Esophagus squamous epithelium (tissue), 5 donors: ENCODE results near the gene OSBPL5. TPM values are rescaled to one million over a fixed set of nuclear protein-coding genes. Genes with fewer than 3 reads are reported as not detected.

Experiments used
- DNase-seq: peaks from one replicate; lab custom pipeline; 2025; lab: John Stamatoyannopoulos, UW
- H3K27ac ChIP-seq, 4 donors: fragments of 200-600 bp; sonication (generic); one replicate each; pipeline ENCODE4 v1.5.1; 2016 to 2019; ENCODE audit warnings: mild to moderate bottlenecking in 1 of 4
- H3K27me3 ChIP-seq, 4 donors: fragments of 200-600 bp; sonication (generic); 1 replicate in 3 of 4; 2 replicates in 1 of 4; pipeline versions ENCODE4 v1.5.1 to v1.6.0; 2017 to 2021; ENCODE audit warnings: antibody characterized with exemption in 1 of 4
- H3K36me3 ChIP-seq, 3 donors: fragments of 200-600 bp; sonication (generic); one replicate each; pipeline ENCODE4 v1.5.1; 2016 to 2019
- H3K4me1 ChIP-seq, 3 donors: fragments of 200-600 bp; sonication (generic); one replicate each; pipeline ENCODE4 v1.5.1; 2017 to 2019
- H3K4me3 ChIP-seq, 4 donors: fragments of 200-600 bp; sonication (generic); 1 replicate in 3 of 4; 2 replicates in 1 of 4; pipeline ENCODE4 v1.5.1; 2016 to 2019; ENCODE audit warnings: mild to moderate bottlenecking in 2 of 4, moderate library complexity in 1 of 4
- H3K9me3 ChIP-seq, 3 donors: fragments of 200-600 bp; sonication (generic); one replicate each; pipeline ENCODE4 v1.5.1; 2016 to 2019
- POLR2A ChIP-seq, 4 donors: fragments of 450-650 bp; IDR thresholded peaks; one replicate each; pipeline ENCODE4 v1.6.1; 2017; ENCODE audit warnings: antibody characterized with exemption in 4 of 4, mild to moderate bottlenecking in 4 of 4, moderate library complexity in 3 of 4
- WGBS, 2 donors: methylation state at CpG; one replicate each; pipeline ENCODE4 v1.1.5; 2018; 5-methylcytosine and 5-hydroxymethylcytosine counted together
- intact Hi-C: fragments of 100-400 bp; cut with DNase I; formaldehyde crosslinking; loops from one replicate; pipeline ENCODE4 v1.15.0; 2022
- total RNA-seq, 4 donors: library from RNA; depleted of rRNA; stranded (reverse); fragments of >200 nt; gene quantifications; one replicate each; pipeline ENCODE4 v1.1.0, GENCODE V29; 2016
- TF ChIP-seq, protein P1 (sequence below), 6 experiments: fragments of 450-650 bp in 4 of 6; fragments of 200-600 bp in 2 of 6; sonication (generic) in 2 of 6; IDR thresholded peaks; one replicate each; pipeline ENCODE4 v1.5.1; 2016 to 2019; ENCODE audit warnings: antibody characterized with exemption in 6 of 6, mild to moderate bottlenecking in 4 of 6, moderate library complexity in 4 of 6
- donor health status: DM: yes; HTN: yes; CAD: no.

The OSBPL5 gene
- total RNA-seq, 4 donors from 2014 or later, result 11.9 to 30.9 (median 17.9) TPM

- Histone ChIP-seq H3K36me3 (peaks cover 0 to 20% (median 7%) of the 10 kb centered on the region in 3 donors), H3K27me3 (no peaks in the 10 kb centered on the region), H3K4me1 (peaks cover 16 to 49% (median 17%) of the 10 kb centered on the region in 3 donors), H3K9me3 (no peaks in the 10 kb centered on the region), H3K4me3 (peak within 1 kb of the TSS; percentile 81 to 98 (median 89)), H3K27ac (peak within 1 kb of the TSS; percentile 88 to 91 (median 89))
- TF ChIP-seq POLR2A (IDR thresholded peaks at IDR 0.05), result peak in 3 of 4 donors; percentile 21 to 61 (median 38)
- TF ChIP-seq, protein P1, sequence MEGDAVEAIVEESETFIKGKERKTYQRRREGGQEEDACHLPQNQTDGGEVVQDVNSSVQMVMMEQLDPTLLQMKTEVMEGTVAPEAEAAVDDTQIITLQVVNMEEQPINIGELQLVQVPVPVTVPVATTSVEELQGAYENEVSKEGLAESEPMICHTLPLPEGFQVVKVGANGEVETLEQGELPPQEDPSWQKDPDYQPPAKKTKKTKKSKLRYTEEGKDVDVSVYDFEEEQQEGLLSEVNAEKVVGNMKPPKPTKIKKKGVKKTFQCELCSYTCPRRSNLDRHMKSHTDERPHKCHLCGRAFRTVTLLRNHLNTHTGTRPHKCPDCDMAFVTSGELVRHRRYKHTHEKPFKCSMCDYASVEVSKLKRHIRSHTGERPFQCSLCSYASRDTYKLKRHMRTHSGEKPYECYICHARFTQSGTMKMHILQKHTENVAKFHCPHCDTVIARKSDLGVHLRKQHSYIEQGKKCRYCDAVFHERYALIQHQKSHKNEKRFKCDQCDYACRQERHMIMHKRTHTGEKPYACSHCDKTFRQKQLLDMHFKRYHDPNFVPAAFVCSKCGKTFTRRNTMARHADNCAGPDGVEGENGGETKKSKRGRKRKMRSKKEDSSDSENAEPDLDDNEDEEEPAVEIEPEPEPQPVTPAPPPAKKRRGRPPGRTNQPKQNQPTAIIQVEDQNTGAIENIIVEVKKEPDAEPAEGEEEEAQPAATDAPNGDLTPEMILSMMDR (IDR thresholded peaks at IDR 0.05), result peak in 1 of 6 experiments; percentile 26
- peak; percentile 73 for DNase-seq
- 19 to 23% methylated on average over 3 to 5 of the region's 68 CpGs for WGBS, 2 donors
- intact Hi-C loops, result no loop called here
These were observed 107.8 kb downstream of the OSBPL5 start, which contains the start of gene CARS1 for GRCh38 chr11:3057069-3057963. Gene CARS1, minus strand, starts transcription at chr11:3057423. Its CDS starts 56 bp downstream, at chr11:3057367.

DNA sequence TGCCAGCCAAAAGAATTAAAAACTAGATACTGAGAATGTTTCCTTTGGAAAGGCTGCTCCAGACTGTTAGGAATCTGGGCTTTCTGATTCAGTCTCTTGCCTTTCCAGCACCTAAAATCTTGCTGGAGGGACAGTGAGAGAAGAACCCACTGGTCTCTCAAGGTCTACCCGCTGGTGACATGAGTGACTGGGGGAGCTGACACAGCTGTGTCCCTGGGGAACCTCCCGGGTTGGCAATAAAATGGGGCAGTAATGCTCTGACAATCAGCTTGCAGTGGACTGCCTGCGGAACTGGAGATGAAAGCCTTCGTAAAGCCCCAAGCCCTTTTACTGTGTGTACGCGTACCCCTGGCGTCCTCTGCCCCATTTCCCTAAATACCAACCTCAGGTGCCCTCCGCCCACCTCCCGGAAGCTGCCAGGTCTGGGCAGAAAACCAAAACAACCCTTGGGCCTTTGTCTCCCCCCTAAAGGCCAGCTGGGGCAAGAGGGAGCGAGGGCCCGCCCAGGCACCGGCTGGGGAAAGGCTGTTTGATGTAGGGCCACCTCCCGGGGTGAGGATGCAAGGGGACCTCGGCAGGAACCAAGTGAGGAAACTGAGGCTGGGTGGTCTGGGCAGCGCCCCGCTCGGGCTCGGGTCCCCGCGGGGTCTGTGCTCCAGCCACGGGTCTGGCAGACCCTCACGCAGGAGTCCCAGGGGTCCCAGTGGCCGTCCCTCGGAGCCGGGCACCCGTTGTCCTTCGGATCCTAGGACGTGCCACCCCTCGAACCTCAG, 108.6 kb downstream of the OSBPL5 start:
- Histone ChIP-seq H3K36me3 (peaks cover 0 to 20% (median 7%) of the 10 kb centered on the region in 3 donors), H3K27ac (peak overlapping the region; percentile 88 to 91 (median 89)), H3K4me1 (peaks cover 16 to 57% (median 22%) of the 10 kb centered on the region in 3 donors), H3K4me3 (peak overlapping the region; percentile 81 to 98 (median 89)), H3K27me3 (no peaks in the 10 kb centered on the region), H3K9me3 (no peaks in the 10 kb centered on the region)
- TF ChIP-seq POLR2A (IDR thresholded peaks at IDR 0.05), result no peak
- TF ChIP-seq, protein P1 (IDR thresholded peaks at IDR 0.05), result no peak
- no peak for DNase-seq
- WGBS, 2 donors, result 0 to 4% methylated on average over 8 to 20 of the region's 29 CpGs
- intact Hi-C loops, result no loop called here

DNA sequence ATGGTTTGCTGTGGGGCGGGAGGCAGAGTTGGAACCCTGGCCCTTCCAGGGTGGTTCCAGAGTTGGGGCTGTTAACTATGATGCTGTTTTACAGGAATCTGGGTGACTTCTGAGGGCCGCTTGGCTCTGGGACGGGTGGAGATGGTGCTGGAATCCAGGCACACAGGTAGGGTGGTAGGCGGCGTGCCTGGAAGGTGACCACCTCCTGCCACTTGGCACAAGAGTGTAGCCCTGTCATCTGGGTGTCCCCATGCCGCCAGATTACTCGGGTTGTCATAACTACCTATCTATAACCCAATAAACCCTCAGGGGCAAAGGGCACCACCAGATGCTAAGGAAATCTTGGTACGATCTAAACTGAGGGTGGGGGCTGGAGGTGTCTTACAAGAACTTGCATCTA, 109.2 kb downstream of the OSBPL5 start:
- peak overlapping the region in 3 of 4 donors; percentile 81 to 96 (median 82) for H3K4me3 ChIP-seq
- no peak for DNase-seq
- no peaks in the 10 kb centered on the region for H3K9me3 ChIP-seq
- peak overlapping the region in 3 of 4 donors; percentile 88 to 89 (median 89) for H3K27ac ChIP-seq
- H3K36me3 ChIP-seq, result peaks cover 0 to 20% (median 7%) of the 10 kb centered on the region in 3 donors
- H3K27me3 ChIP-seq, result no peaks in the 10 kb centered on the region
- WGBS, 2 donors, result 69 to 77% methylated on average over 6 to 8 of the region's 8 CpGs
- H3K4me1 ChIP-seq, result peaks cover 16 to 60% (median 28%) of the 10 kb centered on the region in 3 donors
- intact Hi-C loops, result no loop called here
- TF ChIP-seq POLR2A (IDR thresholded peaks at IDR 0.05), result no peak
- TF ChIP-seq, protein P1 (IDR thresholded peaks at IDR 0.05), result no peak

- Histone ChIP-seq H3K27ac (no peak overlapping the region), H3K27me3 (no peaks in the 10 kb centered on the region), H3K4me1 (peaks cover 27 to 69% (median 42%) of the 10 kb centered on the region in 3 donors), H3K9me3 (no peaks in the 10 kb centered on the region), H3K36me3 (peaks cover 0 to 24% (median 7%) of the 10 kb centered on the region in 3 donors), H3K4me3 (no peak overlapping the region)
- 74 to 78% methylated on average over 7 to 11 of the region's 11 CpGs for WGBS, 2 donors
- no peak for TF ChIP-seq POLR2A (IDR thresholded peaks at IDR 0.05)
- TF ChIP-seq, protein P1 (IDR thresholded peaks at IDR 0.05), result no peak
- no peak for DNase-seq
- intact Hi-C loops, result no loop called here
These were observed 112.5 kb downstream of the OSBPL5 start for GRCh38 chr11:3052567-3052966.
